Right atrium auricular region (tissue), 2 donors: ENCODE data around the gene KIF13A. TPM values are rescaled to one million over a fixed set of nuclear protein-coding genes. Genes with fewer than 3 reads are reported as not detected.

Source experiments
- DNase-seq: peaks from one replicate; pipeline ENCODE4 v3.0.0-alpha.2; 2019; ENCODE audit warnings: low spot score
- H3K27ac ChIP-seq, 2 donors: fragments of 200-600 bp; sonication (generic); 1 replicate in 1 of 2; 2 replicates in 1 of 2; pipeline ENCODE4 v1.5.1; 2016 to 2019
- H3K27me3 ChIP-seq, 2 donors: fragments of 200-600 bp; sonication (generic); one replicate each; pipeline versions ENCODE4 v1.5.1 to v1.6.0; 2017 to 2019
- H3K36me3 ChIP-seq: fragments of 200-600 bp; sonication (generic); one replicate; pipeline ENCODE4 v1.5.1; 2016
- H3K4me1 ChIP-seq, 2 donors: fragments of 200-600 bp; sonication (generic); one replicate each; pipeline versions ENCODE4 v1.5.1 to v1.6.0; 2017 to 2019
- H3K4me3 ChIP-seq, 2 donors: fragments of 200-600 bp; sonication (generic); 1 replicate in 1 of 2; 2 replicates in 1 of 2; pipeline ENCODE4 v1.5.1; 2017 to 2019; ENCODE audit warnings: mild to moderate bottlenecking in 1 of 2, moderate library complexity in 1 of 2
- H3K9me3 ChIP-seq, 2 donors: fragments of 200-600 bp; sonication (generic); one replicate each; pipeline ENCODE4 v1.5.1; 2019
- CTCF ChIP-seq, 2 donors: fragments of 200-600 bp; sonication (generic); IDR thresholded peaks; one replicate each; pipeline ENCODE4 v1.5.1; 2019; ENCODE audit warnings: antibody characterized with exemption in 2 of 2
- total RNA-seq, 2 donors: library from RNA; depleted of rRNA; stranded (reverse); fragments of >200 nt; gene quantifications; one replicate each; pipeline ENCODE4 v1.1.0, GENCODE V29; 2016

KIF13A gene
- total RNA-seq, 2 donors from 2014 or later, result 56.6 to 68.3 TPM

- peaks cover 86% of the 10 kb centered on the region for H3K36me3 ChIP-seq
- H3K9me3 ChIP-seq, result no peaks in the 10 kb centered on the region
- no peaks in the 10 kb centered on the region for H3K4me1 ChIP-seq
- no peak for DNase-seq
- H3K27me3 ChIP-seq, result no peaks in the 10 kb centered on the region
- no peak for TF ChIP-seq CTCF (IDR thresholded peaks at IDR 0.05)
- no peak overlapping the region for H3K4me3 ChIP-seq
- no peak overlapping the region for H3K27ac ChIP-seq
Measured at GRCh38 chr6:17780061-17780460, 207.4 kb downstream of the KIF13A start.

GRCh38 chr6:17771609-17772008 lies 215.8 kb downstream of the KIF13A start:
- no peak overlapping the region for H3K27ac ChIP-seq
- H3K4me1 ChIP-seq, result no peaks in the 10 kb centered on the region
- no peak for TF ChIP-seq CTCF (IDR thresholded peaks at IDR 0.05)
- H3K9me3 ChIP-seq, result no peaks in the 10 kb centered on the region
- H3K36me3 ChIP-seq, result peaks cover 76% of the 10 kb centered on the region
- DNase-seq, result no peak
- no peak overlapping the region for H3K4me3 ChIP-seq
- no peaks in the 10 kb centered on the region for H3K27me3 ChIP-seq

DNA sequence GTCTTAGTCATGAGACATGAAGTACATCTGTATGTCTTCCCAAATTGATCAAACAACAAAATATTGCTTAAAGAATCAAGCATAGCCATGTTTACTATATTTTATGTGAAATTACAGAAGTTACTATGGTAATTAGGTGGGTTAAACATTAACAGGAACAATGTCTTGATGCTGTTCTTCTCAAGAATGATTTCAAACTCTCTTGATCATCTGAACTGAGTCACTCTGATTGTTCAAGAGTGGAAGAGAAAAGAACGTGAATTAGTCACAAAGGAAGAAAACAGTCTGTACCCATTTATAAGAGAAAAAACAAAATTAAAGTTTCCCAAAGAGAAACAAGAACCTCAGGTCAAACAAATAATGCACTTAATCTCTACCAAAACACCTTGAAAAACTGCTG lies 218.6 kb downstream of the KIF13A start:
- Histone ChIP-seq H3K27ac (no peak overlapping the region), H3K27me3 (no peaks in the 10 kb centered on the region), H3K4me1 (no peaks in the 10 kb centered on the region), H3K4me3 (no peak overlapping the region), H3K9me3 (no peaks in the 10 kb centered on the region), H3K36me3 (peaks cover 80% of the 10 kb centered on the region)
- DNase-seq, result no peak
- TF ChIP-seq CTCF (IDR thresholded peaks at IDR 0.05), result no peak

GRCh38 chr6:17768388-17768787 lies 219.0 kb downstream of the KIF13A start:
- H3K9me3 ChIP-seq, result no peaks in the 10 kb centered on the region
- no peak for DNase-seq
- H3K4me1 ChIP-seq, result no peaks in the 10 kb centered on the region
- no peak overlapping the region for H3K4me3 ChIP-seq
- peaks cover 80% of the 10 kb centered on the region for H3K36me3 ChIP-seq
- H3K27ac ChIP-seq, result no peak overlapping the region
- no peaks in the 10 kb centered on the region for H3K27me3 ChIP-seq
- no peak for TF ChIP-seq CTCF (IDR thresholded peaks at IDR 0.05)

DNA sequence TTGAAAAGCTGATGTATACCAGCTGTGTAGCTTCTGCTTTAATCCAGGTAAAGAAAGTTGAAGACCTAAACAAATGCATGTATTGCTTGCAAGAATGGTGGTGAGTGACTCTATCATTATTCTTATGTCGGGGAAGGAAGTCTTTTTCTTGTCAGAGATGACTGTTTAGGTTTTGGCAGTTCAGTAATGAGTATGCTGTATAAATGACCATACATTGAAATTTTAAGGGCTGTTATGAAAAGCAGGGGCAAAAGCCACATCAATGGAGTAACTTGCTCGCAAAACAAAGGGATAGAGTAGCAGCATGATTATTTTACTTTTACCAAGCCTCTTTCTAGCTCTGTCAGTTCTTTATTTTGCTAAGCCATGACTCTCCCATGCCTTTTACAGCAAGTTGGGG lies 224.8 kb downstream of the KIF13A start:
- H3K36me3 ChIP-seq, result peaks cover 56% of the 10 kb centered on the region

More for the DNA sequence above, 224.8 kb downstream of the KIF13A start:
- no peak for TF ChIP-seq CTCF (IDR thresholded peaks at IDR 0.05)
- DNase-seq, result no peak
- Histone ChIP-seq H3K27me3 (no peaks in the 10 kb centered on the region), H3K4me1 (no peaks in the 10 kb centered on the region), H3K4me3 (no peak overlapping the region), H3K9me3 (no peaks in the 10 kb centered on the region), H3K27ac (no peak overlapping the region)
